GM10266 (cell line): ENCODE measurements around the gene RPL37A.

Source experiments
- DNase-seq: peaks from one replicate; pipeline ENCODE4 v3.0.0; 2012; ENCODE audit errors: extremely low spot score
- CTCF ChIP-seq: IDR thresholded peaks from 2 replicates; pipeline ENCODE4 v1.5.1; 2012; ENCODE audit warnings: mild to moderate bottlenecking, low read depth; ENCODE audit not compliant: control insufficient read depth, insufficient read depth; ENCODE audit errors: missing control alignments

RPL37A gene

GRCh38 chr2:216503697-216504375 is 5.2 kb downstream of the RPL37A start:
- DNase-seq = no peak
- TF ChIP-seq CTCF = no peak

DNA sequence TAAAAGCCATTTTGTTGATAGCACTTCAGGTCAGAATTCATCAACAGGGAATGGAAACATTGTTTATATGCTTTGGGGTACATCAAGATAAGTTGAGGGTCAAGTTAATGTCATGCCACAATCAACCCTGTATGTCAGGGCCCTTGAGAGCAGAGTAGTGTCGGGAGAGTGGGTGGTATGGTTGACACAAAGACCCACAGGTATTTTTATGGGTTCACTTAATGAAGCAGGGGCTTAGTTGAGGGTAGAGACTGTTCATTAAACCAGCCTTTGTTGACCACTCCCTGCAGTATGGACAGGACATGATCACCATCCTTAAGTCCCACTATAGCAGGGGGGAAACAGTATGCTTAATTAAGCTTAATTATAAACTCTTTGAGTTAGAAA is 5.7 kb downstream of the RPL37A start:
- no peak for TF ChIP-seq CTCF
- DNase-seq = no peak

- TF ChIP-seq CTCF = no peak
Measured at GRCh38 chr2:216505133-216506106, 6.8 kb downstream of the RPL37A start.

GRCh38 chr2:216507220-216508160 is 8.8 kb downstream of the RPL37A start:
- no peak for TF ChIP-seq CTCF
- no peak for DNase-seq

More at GRCh38 chr2:216505133-216506106, 6.8 kb downstream of the RPL37A start:
- DNase-seq = no peak

DNA sequence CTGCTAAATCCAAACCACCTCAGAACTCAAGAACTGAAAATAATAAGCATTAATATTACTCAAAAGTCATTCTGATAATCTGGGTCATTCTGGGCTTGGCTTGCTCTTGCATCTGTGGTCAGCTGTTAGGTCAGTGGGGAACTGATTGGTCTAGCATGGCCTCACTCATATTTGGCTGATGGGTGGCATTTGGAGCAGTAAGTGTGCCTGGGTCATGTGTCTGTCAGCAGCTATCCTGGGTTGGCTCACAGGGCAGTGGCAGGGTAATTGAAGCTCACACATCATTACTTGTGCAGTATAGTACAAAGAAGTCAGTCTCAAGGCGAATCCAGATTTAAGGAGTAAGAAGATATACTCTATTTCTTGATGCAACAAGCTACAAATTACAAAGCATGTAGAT is 9.6 kb downstream of the RPL37A start:
- no peak for DNase-seq
- no peak for TF ChIP-seq CTCF

DNA sequence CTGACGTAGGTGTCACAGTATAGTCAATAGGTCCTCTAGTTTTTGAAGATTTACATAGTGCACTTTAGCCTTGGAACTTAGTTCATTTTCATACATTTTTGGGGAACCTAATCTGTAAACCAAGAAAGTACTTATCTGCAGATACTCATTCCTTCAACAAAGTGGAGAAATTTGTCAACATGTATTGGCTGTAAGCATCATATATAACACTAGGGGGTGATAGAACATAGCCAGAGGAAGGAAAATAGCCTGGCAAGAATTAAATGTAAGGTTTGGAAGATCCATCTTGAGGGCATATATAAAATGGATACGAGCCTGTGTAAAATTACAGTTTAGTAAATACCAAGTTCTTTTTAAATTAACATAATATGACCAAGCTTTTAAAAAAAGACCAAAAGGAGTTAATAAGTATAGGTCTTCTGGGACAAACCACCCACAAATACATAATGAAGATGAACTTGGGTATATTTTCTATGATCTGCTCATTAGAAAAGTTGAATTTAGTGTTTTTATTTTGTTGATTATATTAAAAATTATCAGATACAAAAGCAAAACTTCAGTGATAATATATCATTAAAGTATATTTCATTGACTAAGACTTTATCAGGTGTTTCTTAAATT is 18.2 kb downstream of the RPL37A start:
- TF ChIP-seq CTCF = peak; percentile 62
- peak; percentile 38 for DNase-seq
